ENCODE data around the gene DPF3. TPM values are rescaled to one million over a fixed set of nuclear protein-coding genes. Genes with fewer than 3 reads are reported as not detected.

The DPF3 gene
- total and polyA plus RNA-seq, 2 of the 13 experiments (the other 11 are each of a cell fraction or from before 2014, with no cell fraction given) = 0.09 to 0.60 TPM

DNA sequence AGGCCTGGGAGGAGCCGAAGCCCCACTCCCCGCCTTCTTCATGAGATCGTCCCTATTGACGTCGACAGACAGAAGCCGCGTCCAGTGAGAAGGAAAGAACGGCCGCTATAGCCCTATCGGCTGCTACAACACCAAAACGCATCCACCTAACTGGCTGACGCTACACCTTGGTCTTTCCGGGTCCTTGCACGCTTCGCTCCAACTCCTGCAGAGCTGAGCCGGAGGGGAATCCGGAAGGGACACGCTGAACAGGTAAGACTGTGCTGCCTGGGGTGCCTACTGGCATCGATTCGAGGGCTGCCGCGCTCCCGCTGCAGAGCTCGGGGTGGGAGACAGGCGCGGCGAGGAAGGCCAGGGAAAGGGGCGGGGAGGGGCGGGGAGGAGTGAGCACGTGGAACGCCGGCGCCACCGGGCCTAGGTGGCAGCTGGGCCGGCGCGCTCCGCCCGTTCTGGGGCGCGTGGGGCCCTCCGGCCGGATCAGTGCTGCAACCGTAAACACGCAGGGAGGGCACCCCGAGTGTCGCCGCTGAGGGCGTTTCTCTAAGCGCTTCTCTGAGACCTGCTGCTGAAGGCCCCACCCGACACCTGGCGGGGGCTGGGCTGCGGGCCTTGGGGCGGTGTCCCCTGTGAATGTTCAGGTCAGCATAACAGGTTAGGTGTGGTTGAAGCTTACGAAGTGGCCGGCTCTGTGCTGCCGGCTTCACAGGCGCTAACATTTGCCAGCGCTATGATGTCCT, 32.6 kb upstream of the DPF3 start, which contains the start of gene DCAF4 (continued):
- TF ChIP-seq, protein P1, sequence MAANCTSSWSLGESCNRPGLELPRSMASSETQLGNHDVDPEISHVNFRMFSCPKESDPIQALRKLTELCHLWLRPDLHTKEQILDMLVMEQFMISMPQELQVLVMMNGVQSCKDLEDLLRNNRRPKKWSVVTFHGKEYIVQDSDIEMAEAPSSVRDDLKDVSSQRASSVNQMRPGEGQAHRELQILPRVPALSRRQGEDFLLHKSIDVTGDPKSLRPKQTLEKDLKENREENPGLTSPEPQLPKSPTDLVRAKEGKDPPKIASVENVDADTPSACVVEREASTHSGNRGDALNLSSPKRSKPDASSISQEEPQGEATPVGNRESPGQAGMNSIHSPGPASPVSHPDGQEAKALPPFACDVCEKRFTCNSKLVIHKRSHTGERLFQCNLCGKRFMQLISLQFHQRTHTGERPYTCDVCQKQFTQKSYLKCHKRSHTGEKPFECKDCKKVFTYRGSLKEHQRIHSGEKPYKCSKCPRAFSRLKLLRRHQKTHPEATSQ (CRISPR knock-in tag; IDR thresholded peaks at IDR 0.05; ENCODE audit: borderline replicate concordance) = no peak
- TF ChIP-seq HOXA3 (CRISPR knock-in tag; IDR thresholded peaks at IDR 0.05) (no peak), TCF7L2 (IDR thresholded peaks at IDR 0.05; ENCODE audit: low read depth, low read length) (no peak), MBNL3 (CRISPR knock-in tag; conservative IDR thresholded peaks at IDR 0.05) (no peak), GATA4 (IDR thresholded peaks at IDR 0.05; ENCODE audit: borderline replicate concordance, low read depth) (no peak), ZNF549 (CRISPR knock-in tag; IDR thresholded peaks at IDR 0.05) (no peak), SOX6 (IDR thresholded peaks at IDR 0.05) (no peak), SOX6 (CRISPR knock-in tag; IDR thresholded peaks at IDR 0.05) (0 out of 2 replicates have a peak, but pooled peaks have one; percentile 24), CHCHD3 (CRISPR knock-in tag; IDR thresholded peaks at IDR 0.05) (no peak), ZNF616 (CRISPR knock-in tag; IDR thresholded peaks at IDR 0.05; ENCODE audit: low read depth) (no peak), HDAC2 (CRISPR knock-in tag; IDR thresholded peaks at IDR 0.05) (peak; percentile 14)
- TF ChIP-seq, protein P2, sequence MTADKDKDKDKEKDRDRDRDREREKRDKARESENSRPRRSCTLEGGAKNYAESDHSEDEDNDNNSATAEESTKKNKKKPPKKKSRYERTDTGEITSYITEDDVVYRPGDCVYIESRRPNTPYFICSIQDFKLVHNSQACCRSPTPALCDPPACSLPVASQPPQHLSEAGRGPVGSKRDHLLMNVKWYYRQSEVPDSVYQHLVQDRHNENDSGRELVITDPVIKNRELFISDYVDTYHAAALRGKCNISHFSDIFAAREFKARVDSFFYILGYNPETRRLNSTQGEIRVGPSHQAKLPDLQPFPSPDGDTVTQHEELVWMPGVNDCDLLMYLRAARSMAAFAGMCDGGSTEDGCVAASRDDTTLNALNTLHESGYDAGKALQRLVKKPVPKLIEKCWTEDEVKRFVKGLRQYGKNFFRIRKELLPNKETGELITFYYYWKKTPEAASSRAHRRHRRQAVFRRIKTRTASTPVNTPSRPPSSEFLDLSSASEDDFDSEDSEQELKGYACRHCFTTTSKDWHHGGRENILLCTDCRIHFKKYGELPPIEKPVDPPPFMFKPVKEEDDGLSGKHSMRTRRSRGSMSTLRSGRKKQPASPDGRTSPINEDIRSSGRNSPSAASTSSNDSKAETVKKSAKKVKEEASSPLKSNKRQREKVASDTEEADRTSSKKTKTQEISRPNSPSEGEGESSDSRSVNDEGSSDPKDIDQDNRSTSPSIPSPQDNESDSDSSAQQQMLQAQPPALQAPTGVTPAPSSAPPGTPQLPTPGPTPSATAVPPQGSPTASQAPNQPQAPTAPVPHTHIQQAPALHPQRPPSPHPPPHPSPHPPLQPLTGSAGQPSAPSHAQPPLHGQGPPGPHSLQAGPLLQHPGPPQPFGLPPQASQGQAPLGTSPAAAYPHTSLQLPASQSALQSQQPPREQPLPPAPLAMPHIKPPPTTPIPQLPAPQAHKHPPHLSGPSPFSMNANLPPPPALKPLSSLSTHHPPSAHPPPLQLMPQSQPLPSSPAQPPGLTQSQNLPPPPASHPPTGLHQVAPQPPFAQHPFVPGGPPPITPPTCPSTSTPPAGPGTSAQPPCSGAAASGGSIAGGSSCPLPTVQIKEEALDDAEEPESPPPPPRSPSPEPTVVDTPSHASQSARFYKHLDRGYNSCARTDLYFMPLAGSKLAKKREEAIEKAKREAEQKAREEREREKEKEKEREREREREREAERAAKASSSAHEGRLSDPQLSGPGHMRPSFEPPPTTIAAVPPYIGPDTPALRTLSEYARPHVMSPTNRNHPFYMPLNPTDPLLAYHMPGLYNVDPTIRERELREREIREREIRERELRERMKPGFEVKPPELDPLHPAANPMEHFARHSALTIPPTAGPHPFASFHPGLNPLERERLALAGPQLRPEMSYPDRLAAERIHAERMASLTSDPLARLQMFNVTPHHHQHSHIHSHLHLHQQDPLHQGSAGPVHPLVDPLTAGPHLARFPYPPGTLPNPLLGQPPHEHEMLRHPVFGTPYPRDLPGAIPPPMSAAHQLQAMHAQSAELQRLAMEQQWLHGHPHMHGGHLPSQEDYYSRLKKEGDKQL (CRISPR knock-in tag; IDR thresholded peaks at IDR 0.05; ENCODE audit: low read depth) = 0 out of 2 replicates have a peak, but pooled peaks have one; percentile 40
- TF ChIP-seq, protein P3, sequence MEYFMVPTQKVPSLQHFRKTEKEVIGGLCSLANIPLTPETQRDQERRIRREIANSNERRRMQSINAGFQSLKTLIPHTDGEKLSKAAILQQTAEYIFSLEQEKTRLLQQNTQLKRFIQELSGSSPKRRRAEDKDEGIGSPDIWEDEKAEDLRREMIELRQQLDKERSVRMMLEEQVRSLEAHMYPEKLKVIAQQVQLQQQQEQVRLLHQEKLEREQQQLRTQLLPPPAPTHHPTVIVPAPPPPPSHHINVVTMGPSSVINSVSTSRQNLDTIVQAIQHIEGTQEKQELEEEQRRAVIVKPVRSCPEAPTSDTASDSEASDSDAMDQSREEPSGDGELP (IDR thresholded peaks at IDR 0.05; ENCODE audit: borderline replicate concordance, low read depth) = no peak; the same call in 1 of the 2 replicates
- TF ChIP-seq, protein P4, sequence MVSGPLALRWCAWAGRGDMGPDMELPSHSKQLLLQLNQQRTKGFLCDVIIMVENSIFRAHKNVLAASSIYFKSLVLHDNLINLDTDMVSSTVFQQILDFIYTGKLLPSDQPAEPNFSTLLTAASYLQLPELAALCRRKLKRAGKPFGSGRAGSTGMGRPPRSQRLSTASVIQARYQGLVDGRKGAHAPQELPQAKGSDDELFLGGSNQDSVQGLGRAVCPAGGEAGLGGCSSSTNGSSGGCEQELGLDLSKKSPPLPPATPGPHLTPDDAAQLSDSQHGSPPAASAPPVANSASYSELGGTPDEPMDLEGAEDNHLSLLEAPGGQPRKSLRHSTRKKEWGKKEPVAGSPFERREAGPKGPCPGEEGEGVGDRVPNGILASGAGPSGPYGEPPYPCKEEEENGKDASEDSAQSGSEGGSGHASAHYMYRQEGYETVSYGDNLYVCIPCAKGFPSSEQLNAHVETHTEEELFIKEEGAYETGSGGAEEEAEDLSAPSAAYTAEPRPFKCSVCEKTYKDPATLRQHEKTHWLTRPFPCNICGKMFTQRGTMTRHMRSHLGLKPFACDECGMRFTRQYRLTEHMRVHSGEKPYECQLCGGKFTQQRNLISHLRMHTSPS (CRISPR knock-in tag; IDR thresholded peaks at IDR 0.05; ENCODE audit: low read depth) = no peak
- TF ChIP-seq, protein P5, sequence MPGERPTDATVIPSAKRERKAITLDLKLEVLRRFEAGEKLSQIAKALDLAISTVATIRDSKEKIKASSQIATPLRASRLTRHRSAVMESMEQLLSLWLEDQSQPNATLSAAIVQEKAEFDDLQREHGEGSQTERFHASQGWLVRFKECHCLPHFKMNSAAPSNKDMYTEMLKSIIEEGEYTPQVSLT (CRISPR knock-in tag; IDR thresholded peaks at IDR 0.05; ENCODE audit: borderline replicate concordance, low read depth) = no peak
